Measurements from ENCODE around the gene HMGB1.

DNA sequence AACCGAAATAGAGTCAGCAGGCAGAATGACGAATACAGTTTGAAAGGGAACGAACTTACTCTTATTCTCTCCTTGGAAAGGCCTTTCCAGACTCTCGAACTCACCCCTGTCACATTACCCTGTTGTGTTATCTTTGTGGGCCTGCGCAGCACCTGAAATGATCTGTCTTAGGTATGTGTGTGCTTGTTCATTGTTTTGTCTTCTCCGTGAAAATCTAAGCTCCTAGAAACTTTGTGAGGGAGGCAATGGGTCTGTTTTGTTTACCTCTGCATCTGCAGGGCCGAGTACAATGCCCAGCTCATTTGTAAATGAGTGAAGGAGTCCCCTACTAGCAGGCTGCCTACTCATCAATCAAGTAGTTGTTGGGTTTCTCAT is 19.6 kb downstream of the HMGB1 start:
- TF ChIP-seq CTCF (IDR thresholded peaks at IDR 0.05; ENCODE audit: low read depth, low read length) (no peak), POLR2A (IDR thresholded peaks at IDR 0.05; ENCODE audit: extremely low read depth, insufficient read length) (no peak), MYC (IDR thresholded peaks at IDR 0.05; ENCODE audit: low read depth, low read length) (no peak)
- TF ChIP-seq, protein P1, sequence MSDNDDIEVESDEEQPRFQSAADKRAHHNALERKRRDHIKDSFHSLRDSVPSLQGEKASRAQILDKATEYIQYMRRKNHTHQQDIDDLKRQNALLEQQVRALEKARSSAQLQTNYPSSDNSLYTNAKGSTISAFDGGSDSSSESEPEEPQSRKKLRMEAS (IDR thresholded peaks at IDR 0.05; ENCODE audit: low read depth, low read length), result no peak
